Keratinocyte (primary cell): ENCODE data around the gene TTC39C. TPM values are rescaled to one million over a fixed set of nuclear protein-coding genes. Genes with fewer than 3 reads are reported as not detected.

Experiments used
- DNase-seq: peaks from one replicate; pipeline ENCODE4 v3.0.0-alpha.2; 2011; ENCODE audit warnings: low read depth, missing footprints, low spot score
- FAIRE-seq: peaks from 2 replicates; lab custom pipeline; 2011; peaks lifted over from hg19 to GRCh38; lab: Jason Lieb, UNC
- H2AFZ ChIP-seq: 2 replicates; pipeline ENCODE4 v1.6.0; 2012; ENCODE audit warnings: low read length, control low read depth, inconsistent platforms; ENCODE audit not compliant: control insufficient read depth
- H3K27ac ChIP-seq: 2 replicates; pipeline ENCODE4 v1.5.1; 2011; ENCODE audit warnings: low read length; ENCODE audit not compliant: control insufficient read depth, insufficient read depth
- H3K27me3 ChIP-seq: 3 replicates; pipeline ENCODE4 v1.6.0; 2011; ENCODE audit warnings: low read length; ENCODE audit not compliant: control insufficient read depth, insufficient read depth; ENCODE audit errors: extremely low read depth
- H3K36me3 ChIP-seq, 2 experiments: 2 replicates in 1 of 2; 3 replicates in 1 of 2; pipeline ENCODE4 v1.5.1; 2011; ENCODE audit warnings: low read length in 2 of 2, mild to moderate bottlenecking in 1 of 2; ENCODE audit not compliant: control insufficient read depth in 2 of 2, insufficient read depth in 2 of 2; ENCODE audit errors: extremely low read depth in 1 of 2
- H3K4me1 ChIP-seq: 3 replicates; pipeline ENCODE4 v1.5.1; 2011; ENCODE audit warnings: low read length; ENCODE audit not compliant: control insufficient read depth, insufficient read depth; ENCODE audit errors: extremely low read depth
- H3K4me2 ChIP-seq: 3 replicates; pipeline ENCODE4 v1.6.0; 2011; ENCODE audit warnings: low read depth, low read length; ENCODE audit not compliant: control insufficient read depth, insufficient read depth; ENCODE audit errors: extremely low read depth
- H3K4me3 ChIP-seq, 3 experiments: fragments of 200-600 bp in 1 of 3; sonication (generic) in 1 of 3; 2 replicates in 2 of 3; 3 replicates in 1 of 3; pipeline ENCODE4 v1.5.1; 2011 to 2016; ENCODE audit warnings: low read length in 3 of 3, mild to moderate bottlenecking in 3 of 3, control low read depth in 2 of 3, inconsistent platforms in 1 of 3, low read depth in 1 of 3, mixed read lengths in 1 of 3, mixed run types in 1 of 3, moderate library complexity in 1 of 3; ENCODE audit not compliant: control insufficient read depth in 2 of 3, insufficient read depth in 2 of 3; ENCODE audit errors: extremely low read depth in 1 of 3
- H3K79me2 ChIP-seq: 2 replicates; pipeline ENCODE4 v1.6.0; 2012; ENCODE audit warnings: low read length; ENCODE audit not compliant: control insufficient read depth, insufficient read depth
- H3K9ac ChIP-seq: 3 replicates; pipeline ENCODE4 v1.6.0; 2011; ENCODE audit warnings: low read length; ENCODE audit not compliant: control insufficient read depth, insufficient read depth; ENCODE audit errors: extremely low read depth
- H3K9me1 ChIP-seq: 3 replicates; pipeline ENCODE4 v1.6.0; 2011; ENCODE audit warnings: low read length; ENCODE audit not compliant: control insufficient read depth, insufficient read depth; ENCODE audit errors: extremely low read depth
- H3K9me3 ChIP-seq: 2 replicates; pipeline ENCODE4 v1.5.1; 2012; ENCODE audit warnings: low read depth, low read length; ENCODE audit not compliant: control insufficient read depth
- H4K20me1 ChIP-seq: 3 replicates; pipeline ENCODE4 v1.6.0; 2011; ENCODE audit warnings: low read length; ENCODE audit not compliant: control insufficient read depth, insufficient read depth; ENCODE audit errors: extremely low read depth
- CTCF ChIP-seq, 3 experiments: IDR thresholded peaks in 1 of 3; conservative IDR thresholded peaks in 1 of 3; optimal IDR thresholded peaks in 1 of 3; 2 replicates in 2 of 3; 3 replicates in 1 of 3; pipeline versions ENCODE3 to v1.5.1; 2011; ENCODE audit warnings: low read length in 3 of 3, mild to moderate bottlenecking in 3 of 3, moderate library complexity in 2 of 3, control low read depth in 1 of 3, inconsistent platforms in 1 of 3; ENCODE audit not compliant: insufficient read depth in 2 of 3; ENCODE audit errors: extremely low read depth in 1 of 3
- EZH2 ChIP-seq: IDR thresholded peaks from one replicate; pipeline ENCODE4 v1.6.1; 2012; ENCODE audit warnings: inconsistent platforms, mild to moderate bottlenecking, low read length, moderate library complexity
- dilution Hi-C: fragments of 300-500 bp; cut with MboI; formaldehyde crosslinking; loops from one replicate; pipeline ENCODE4 v1.7.0; 2020; ENCODE audit warnings: low sequenced_read_pairs; ENCODE audit not compliant: extremely low pct_ligation_motif_present
- polyA plus RNA-seq, 5 experiments: library from polyadenylated mRNA; depleted of rRNA in 3 of 5; stranded (reverse) in 3 of 5; stranded (forward) in 1 of 5; unstranded in 1 of 5; fragments of >200 nt; gene quantifications; 1 replicate in 1 of 5; 2 replicates in 3 of 5; 3 replicates in 1 of 5; pipeline versions ENCODE4 v1.2.1 to v1.2.3, GENCODE V29; 2011 to 2012; ENCODE audit warnings: missing spikeins in 2 of 5, low read depth in 1 of 5, low replicate concordance in 1 of 5

TTC39C gene
- polyA plus RNA-seq, 1 donor (not counting 4 experiments of a cell fraction or from before 2014, with no cell fraction given): 26.8 TPM

- H3K4me3 ChIP-seq: no peak overlapping the region
- no peaks in the 10 kb centered on the region for H4K20me1 ChIP-seq
- H3K4me1 ChIP-seq: peaks cover 19% of the 10 kb centered on the region
- no peak for TF ChIP-seq CTCF (optimal IDR thresholded peaks at IDR 0.05 in 1 of 3, IDR thresholded peaks at IDR 0.05 in 1 of 3, conservative IDR thresholded peaks at IDR 0.05 in 1 of 3; ENCODE audit: extremely low read depth in 1 of 3, insufficient read depth in 2 of 3, low read length in 3 of 3)
- no peak for TF ChIP-seq EZH2
- H3K27me3 ChIP-seq: no peaks in the 10 kb centered on the region
- no peak overlapping the region for H2AFZ ChIP-seq
- no peak for FAIRE-seq
- H3K27ac ChIP-seq: no peak overlapping the region
- no peak overlapping the region for H3K4me2 ChIP-seq
- H3K9me3 ChIP-seq: no peaks in the 10 kb centered on the region
- H3K36me3 ChIP-seq: peaks cover 2 to 9% of the 10 kb centered on the region in 2 experiments
- H3K9me1 ChIP-seq: no peaks in the 10 kb centered on the region
- H3K9ac ChIP-seq: no peak overlapping the region
- DNase-seq: no peak
- no peaks in the 10 kb centered on the region for H3K79me2 ChIP-seq
- dilution Hi-C loops: no loop called here
Observed at GRCh38 chr18:24071029-24071428, 56.5 kb downstream of the TTC39C start.

DNA sequence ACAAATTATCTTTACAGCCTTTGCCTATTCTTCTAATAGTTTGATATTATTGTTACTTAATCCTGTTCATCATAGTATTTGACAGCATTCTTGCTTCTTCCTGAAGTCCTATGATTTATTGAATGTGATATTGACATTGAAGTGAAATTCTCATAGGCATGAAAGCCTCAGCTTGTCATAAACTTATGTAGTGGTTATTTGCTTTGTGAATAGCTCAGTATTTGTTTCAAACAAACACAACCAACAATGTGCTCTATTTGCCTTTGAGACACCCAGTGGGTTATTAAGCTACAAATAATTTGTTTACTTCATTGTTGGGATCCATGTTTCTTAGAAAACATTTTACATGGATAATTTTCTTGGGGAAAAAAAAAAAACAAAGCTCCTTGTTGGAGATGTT is 57.2 kb downstream of the TTC39C start:
- Histone ChIP-seq H3K4me2 (no peak overlapping the region), H3K27me3 (no peaks in the 10 kb centered on the region), H3K9me1 (no peaks in the 10 kb centered on the region), H2AFZ (no peak overlapping the region), H4K20me1 (no peaks in the 10 kb centered on the region), H3K9ac (no peak overlapping the region), H3K27ac (no peak overlapping the region), H3K4me1 (peaks cover 12% of the 10 kb centered on the region), H3K9me3 (no peaks in the 10 kb centered on the region), H3K36me3 (peaks cover 0 to 9% of the 10 kb centered on the region in 2 experiments), H3K4me3 (no peak overlapping the region), H3K79me2 (no peaks in the 10 kb centered on the region)
- TF ChIP-seq CTCF (optimal IDR thresholded peaks at IDR 0.05 in 1 of 3, IDR thresholded peaks at IDR 0.05 in 1 of 3, conservative IDR thresholded peaks at IDR 0.05 in 1 of 3; ENCODE audit: extremely low read depth in 1 of 3, insufficient read depth in 2 of 3, low read length in 3 of 3) (no peak), EZH2 (no peak)
- DNase-seq (no peak), FAIRE-seq (no peak)
- dilution Hi-C loops: no loop called here
